Measurements from ENCODE around the gene IL17RB.

IL17RB gene

GRCh38 chr3:53823026-53823955 lies 23.1 kb upstream of the IL17RB start:
- TF ChIP-seq, protein P1, sequence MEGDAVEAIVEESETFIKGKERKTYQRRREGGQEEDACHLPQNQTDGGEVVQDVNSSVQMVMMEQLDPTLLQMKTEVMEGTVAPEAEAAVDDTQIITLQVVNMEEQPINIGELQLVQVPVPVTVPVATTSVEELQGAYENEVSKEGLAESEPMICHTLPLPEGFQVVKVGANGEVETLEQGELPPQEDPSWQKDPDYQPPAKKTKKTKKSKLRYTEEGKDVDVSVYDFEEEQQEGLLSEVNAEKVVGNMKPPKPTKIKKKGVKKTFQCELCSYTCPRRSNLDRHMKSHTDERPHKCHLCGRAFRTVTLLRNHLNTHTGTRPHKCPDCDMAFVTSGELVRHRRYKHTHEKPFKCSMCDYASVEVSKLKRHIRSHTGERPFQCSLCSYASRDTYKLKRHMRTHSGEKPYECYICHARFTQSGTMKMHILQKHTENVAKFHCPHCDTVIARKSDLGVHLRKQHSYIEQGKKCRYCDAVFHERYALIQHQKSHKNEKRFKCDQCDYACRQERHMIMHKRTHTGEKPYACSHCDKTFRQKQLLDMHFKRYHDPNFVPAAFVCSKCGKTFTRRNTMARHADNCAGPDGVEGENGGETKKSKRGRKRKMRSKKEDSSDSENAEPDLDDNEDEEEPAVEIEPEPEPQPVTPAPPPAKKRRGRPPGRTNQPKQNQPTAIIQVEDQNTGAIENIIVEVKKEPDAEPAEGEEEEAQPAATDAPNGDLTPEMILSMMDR (IDR thresholded peaks at IDR 0.05; ENCODE audit: borderline replicate concordance, insufficient read depth, low read depth, low read length), result no peak
- H3K4me3 ChIP-seq (ENCODE audit: low read depth, low read length), result no peak overlapping the region

- TF ChIP-seq, protein P1 (IDR thresholded peaks at IDR 0.05; ENCODE audit: borderline replicate concordance, insufficient read depth, low read depth, low read length), result no peak
Observed at GRCh38 chr3:53823956-53824657, 22.3 kb upstream of the IL17RB start.

DNA sequence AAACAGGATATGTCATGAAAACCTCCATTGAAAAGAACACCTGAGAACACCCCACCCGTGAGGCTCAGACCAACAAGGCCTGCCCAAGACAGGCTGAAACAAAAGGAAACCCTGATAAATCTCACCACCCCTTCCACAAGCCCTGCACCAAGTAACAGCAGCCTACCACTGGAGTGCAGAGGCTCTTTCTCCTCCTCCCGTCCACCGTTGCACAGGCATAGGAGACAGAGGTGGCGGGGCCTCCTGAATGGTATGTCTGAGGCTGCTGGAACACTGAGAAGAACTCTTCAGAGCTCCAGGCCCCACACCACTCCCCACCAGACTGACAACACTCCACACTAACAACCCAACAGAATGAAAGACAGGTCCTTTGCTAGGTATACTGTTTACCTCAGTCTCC lies 21.6 kb upstream of the IL17RB start:
- H3K4me3 ChIP-seq (ENCODE audit: low read depth, low read length), result no peak overlapping the region
- TF ChIP-seq, protein P1 (IDR thresholded peaks at IDR 0.05; ENCODE audit: borderline replicate concordance, insufficient read depth, low read depth, low read length), result no peak

More at GRCh38 chr3:53823956-53824657, 22.3 kb upstream of the IL17RB start:
- no peak overlapping the region for H3K4me3 ChIP-seq (ENCODE audit: low read depth, low read length)

- TF ChIP-seq, protein P1 (IDR thresholded peaks at IDR 0.05; ENCODE audit: borderline replicate concordance, insufficient read depth, low read depth, low read length), result no peak
- H3K4me3 ChIP-seq (ENCODE audit: low read depth, low read length), result no peak overlapping the region
Observed at GRCh38 chr3:53826048-53826447, 20.3 kb upstream of the IL17RB start.

- H3K4me3 ChIP-seq (ENCODE audit: low read depth, low read length), result no peak overlapping the region
- TF ChIP-seq, protein P1 (IDR thresholded peaks at IDR 0.05; ENCODE audit: borderline replicate concordance, insufficient read depth, low read depth, low read length), result no peak
Observed at GRCh38 chr3:53828581-53828980, 17.8 kb upstream of the IL17RB start.

GRCh38 chr3:53829605-53830004 lies 16.8 kb upstream of the IL17RB start:
- no peak overlapping the region for H3K4me3 ChIP-seq (ENCODE audit: low read depth, low read length)
- TF ChIP-seq, protein P1 (IDR thresholded peaks at IDR 0.05; ENCODE audit: borderline replicate concordance, insufficient read depth, low read depth, low read length), result no peak

Data from GM12875 (cell line).